Liver (tissue), 3 donors: ENCODE results near the gene USP25.

Source experiments
- CTCF ChIP-seq: fragments of 150-350 bp; IDR thresholded peaks from 2 replicates; pipeline ENCODE4 v1.5.1; 2017; ENCODE audit warnings: improper control_type of control experiment, low read depth, low read length; ENCODE audit not compliant: missing input control
- EGR1 ChIP-seq, 2 donors: IDR thresholded peaks; 2 replicates each; pipeline ENCODE4 v1.6.1; 2016 to 2018; ENCODE audit warnings: antibody characterized with exemption in 2 of 2, low read depth in 2 of 2
- NR2F2 ChIP-seq: IDR thresholded peaks from 2 replicates; pipeline ENCODE4 v1.6.1; 2016; ENCODE audit warnings: antibody characterized with exemption
- RXRA ChIP-seq, 2 donors: IDR thresholded peaks; 2 replicates each; pipeline ENCODE4 v1.6.1; 2017 to 2018; ENCODE audit warnings: antibody characterized with exemption in 2 of 2, mild to moderate bottlenecking in 1 of 2
- TF ChIP-seq, protein P1 (sequence below): IDR thresholded peaks from 2 replicates; pipeline ENCODE4 v1.6.1; 2016; ENCODE audit warnings: antibody characterized with exemption, mild to moderate bottlenecking
- donor health status: healthy.
- donor health status: healthy.

DNA sequence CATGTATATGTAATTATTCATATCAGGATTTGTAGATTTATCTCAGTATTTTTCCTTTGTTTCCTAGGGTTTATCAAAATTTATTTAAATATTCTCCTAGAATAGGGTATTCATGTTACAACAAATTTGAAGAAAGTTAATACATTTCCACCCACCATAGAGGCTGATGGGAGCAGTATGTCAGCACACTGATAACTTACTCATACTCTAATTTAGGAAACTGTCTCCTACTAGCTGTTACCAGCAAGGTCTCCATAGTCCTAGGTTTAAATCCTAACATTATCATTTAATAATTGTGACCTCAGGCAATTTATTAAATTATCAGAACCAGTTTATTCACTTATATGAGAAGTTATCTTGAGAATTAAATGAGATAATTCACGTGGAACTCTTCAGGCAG is 127.0 kb downstream of the USP25 start:
- TF ChIP-seq RXRA (IDR thresholded peaks at IDR 0.05) = no peak
- TF ChIP-seq CTCF = no peak
- no peak for TF ChIP-seq NR2F2
- TF ChIP-seq, protein P1, sequence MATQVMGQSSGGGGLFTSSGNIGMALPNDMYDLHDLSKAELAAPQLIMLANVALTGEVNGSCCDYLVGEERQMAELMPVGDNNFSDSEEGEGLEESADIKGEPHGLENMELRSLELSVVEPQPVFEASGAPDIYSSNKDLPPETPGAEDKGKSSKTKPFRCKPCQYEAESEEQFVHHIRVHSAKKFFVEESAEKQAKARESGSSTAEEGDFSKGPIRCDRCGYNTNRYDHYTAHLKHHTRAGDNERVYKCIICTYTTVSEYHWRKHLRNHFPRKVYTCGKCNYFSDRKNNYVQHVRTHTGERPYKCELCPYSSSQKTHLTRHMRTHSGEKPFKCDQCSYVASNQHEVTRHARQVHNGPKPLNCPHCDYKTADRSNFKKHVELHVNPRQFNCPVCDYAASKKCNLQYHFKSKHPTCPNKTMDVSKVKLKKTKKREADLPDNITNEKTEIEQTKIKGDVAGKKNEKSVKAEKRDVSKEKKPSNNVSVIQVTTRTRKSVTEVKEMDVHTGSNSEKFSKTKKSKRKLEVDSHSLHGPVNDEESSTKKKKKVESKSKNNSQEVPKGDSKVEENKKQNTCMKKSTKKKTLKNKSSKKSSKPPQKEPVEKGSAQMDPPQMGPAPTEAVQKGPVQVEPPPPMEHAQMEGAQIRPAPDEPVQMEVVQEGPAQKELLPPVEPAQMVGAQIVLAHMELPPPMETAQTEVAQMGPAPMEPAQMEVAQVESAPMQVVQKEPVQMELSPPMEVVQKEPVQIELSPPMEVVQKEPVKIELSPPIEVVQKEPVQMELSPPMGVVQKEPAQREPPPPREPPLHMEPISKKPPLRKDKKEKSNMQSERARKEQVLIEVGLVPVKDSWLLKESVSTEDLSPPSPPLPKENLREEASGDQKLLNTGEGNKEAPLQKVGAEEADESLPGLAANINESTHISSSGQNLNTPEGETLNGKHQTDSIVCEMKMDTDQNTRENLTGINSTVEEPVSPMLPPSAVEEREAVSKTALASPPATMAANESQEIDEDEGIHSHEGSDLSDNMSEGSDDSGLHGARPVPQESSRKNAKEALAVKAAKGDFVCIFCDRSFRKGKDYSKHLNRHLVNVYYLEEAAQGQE = no peak
- TF ChIP-seq EGR1 (IDR thresholded peaks at IDR 0.05; ENCODE audit: low read depth in 2 of 2) = no peak
